HEK293 (cell line): ENCODE results near the gene USF1.

ENCODE experiments used
- CTCF ChIA-PET: fragments of 350-600 bp; formaldehyde crosslinking; extraction: SDS; loops from one replicate; lab custom pipeline; 2021; ENCODE audit warnings: antibody characterized with exemption; lab: Yijun Ruan, JAX
- POLR2A ChIA-PET: fragments of 300-600 bp; formaldehyde crosslinking; extraction: SDS; loops from one replicate; lab custom pipeline; 2020; ENCODE audit warnings: antibody characterized with exemption, inconsistent platforms; lab: Yijun Ruan, JAX
- H3K27ac ChIP-seq: fragments of 200-500 bp; sonication (Bioruptor generic); 2 replicates; pipeline ENCODE4 v1.5.1; 2014; ENCODE audit warnings: low read depth, low read length, control low read depth, inconsistent platforms; ENCODE audit errors: extremely low read depth
- H3K36me3 ChIP-seq, 2 experiments: fragments of 200-500 bp in 1 of 2; sonication (Bioruptor generic) in 1 of 2; 1 replicate in 1 of 2; 2 replicates in 1 of 2; pipeline ENCODE4 v1.5.1; 2014 to 2017; ENCODE audit warnings: inconsistent platforms in 2 of 2, low read length in 2 of 2; ENCODE audit not compliant: control insufficient read depth in 2 of 2, insufficient read depth in 1 of 2
- H3K4me1 ChIP-seq: fragments of 200-500 bp; sonication (Bioruptor generic); 2 replicates; pipeline ENCODE4 v1.5.1; 2014; ENCODE audit warnings: mild to moderate bottlenecking, low read length, inconsistent platforms; ENCODE audit not compliant: control insufficient read depth, insufficient read depth
- H3K4me3 ChIP-seq: 2 replicates; pipeline ENCODE4 v1.5.1; 2011; ENCODE audit warnings: low read depth, mild to moderate bottlenecking, control low read depth, low read length, moderate library complexity
- H3K9me3 ChIP-seq: fragments of 200-500 bp; sonication (Bioruptor generic); 2 replicates; pipeline ENCODE4 v1.5.1; 2014; ENCODE audit warnings: low read depth, low read length, inconsistent platforms; ENCODE audit not compliant: control insufficient read depth, insufficient read depth
- AEBP2 ChIP-seq: fragments of 450-650 bp; formaldehyde crosslinking; IDR thresholded peaks from 2 replicates; pipeline ENCODE4 v1.5.1; 2016; ENCODE audit warnings: missing biosample characterization, missing genetic modification characterization, borderline replicate concordance
- REPIN1 ChIP-seq: fragments of 450-650 bp; formaldehyde crosslinking; IDR thresholded peaks from 2 replicates; pipeline ENCODE4 v1.5.1; 2017; ENCODE audit warnings: missing biosample characterization, missing genetic modification characterization, low read depth
- SCRT2 ChIP-seq: fragments of 450-650 bp; formaldehyde crosslinking; IDR thresholded peaks from 2 replicates; pipeline ENCODE4 v1.5.1; 2016; ENCODE audit warnings: missing biosample characterization, missing genetic modification characterization
- ZBTB17 ChIP-seq: fragments of 450-650 bp; formaldehyde crosslinking; IDR thresholded peaks from 2 replicates; pipeline ENCODE4 v1.5.1; 2016; ENCODE audit warnings: missing biosample characterization, missing genetic modification characterization
- ZFP37 ChIP-seq: fragments of 450-650 bp; formaldehyde crosslinking; IDR thresholded peaks from 2 replicates; pipeline ENCODE4 v1.5.1; 2016; ENCODE audit warnings: missing biosample characterization, missing genetic modification characterization
- ZNF266 ChIP-seq: fragments of 450-650 bp; formaldehyde crosslinking; IDR thresholded peaks from 2 replicates; pipeline ENCODE4 v1.5.1; 2016; ENCODE audit warnings: missing biosample characterization, missing genetic modification characterization, low read depth
- ZNF274 ChIP-seq, 2 experiments: fragments of 200-500 bp in 1 of 2; fragments of 450-650 bp in 1 of 2; sonication (Bioruptor generic) in 1 of 2; formaldehyde crosslinking in 1 of 2; IDR thresholded peaks; 2 replicates each; pipeline versions ENCODE4 v1.5.1 to v1.6.1; 2014 to 2016; ENCODE audit warnings: borderline replicate concordance in 1 of 2, inconsistent platforms in 1 of 2, low read length in 1 of 2, missing biosample characterization in 1 of 2, missing genetic modification characterization in 1 of 2
- ZNF292 ChIP-seq: fragments of 450-650 bp; formaldehyde crosslinking; IDR thresholded peaks from 2 replicates; pipeline ENCODE4 v1.5.1; 2016; ENCODE audit warnings: low read depth, missing biosample characterization, missing genetic modification characterization, borderline replicate concordance
- ZNF341 ChIP-seq: fragments of 450-650 bp; formaldehyde crosslinking; IDR thresholded peaks from 2 replicates; pipeline ENCODE4; 2016; ENCODE audit warnings: low read depth, missing biosample characterization, missing genetic modification characterization
- ZNF433 ChIP-seq: fragments of 450-650 bp; formaldehyde crosslinking; IDR thresholded peaks from 2 replicates; pipeline ENCODE4 v1.5.1; 2016; ENCODE audit warnings: missing biosample characterization, missing genetic modification characterization, low read depth
- ZNF510 ChIP-seq: fragments of 450-650 bp; formaldehyde crosslinking; IDR thresholded peaks from 2 replicates; pipeline ENCODE4 v1.5.1; 2018; ENCODE audit warnings: mild to moderate bottlenecking, missing genetic modification characterization, missing biosample characterization; ENCODE audit not compliant: insufficient replicate concordance
- ZNF514 ChIP-seq: fragments of 450-650 bp; formaldehyde crosslinking; IDR thresholded peaks from 2 replicates; pipeline ENCODE4 v1.5.1; 2016; ENCODE audit warnings: missing biosample characterization, missing genetic modification characterization
- ZNF549 ChIP-seq: fragments of 450-650 bp; IDR thresholded peaks from 2 replicates; pipeline ENCODE4 v1.5.1; 2018; ENCODE audit warnings: missing biosample characterization, missing genetic modification characterization, mild to moderate bottlenecking, inconsistent platforms, moderate library complexity
- ZNF555 ChIP-seq: fragments of 450-650 bp; formaldehyde crosslinking; conservative IDR thresholded peaks from 2 replicates; pipeline ENCODE4 v1.5.1; 2017; ENCODE audit warnings: missing biosample characterization, mild to moderate bottlenecking, missing genetic modification characterization, inconsistent platforms
- ZNF561 ChIP-seq: fragments of 450-650 bp; IDR thresholded peaks from 2 replicates; pipeline ENCODE4 v1.5.1; 2018; ENCODE audit warnings: missing biosample characterization, missing genetic modification characterization, borderline replicate concordance
- ZXDB ChIP-seq: fragments of 450-650 bp; formaldehyde crosslinking; IDR thresholded peaks from 2 replicates; pipeline ENCODE4 v1.5.1; 2016; ENCODE audit warnings: missing biosample characterization, missing genetic modification characterization
- TF ChIP-seq, protein P1 (sequence below): fragments of 450-650 bp; formaldehyde crosslinking; IDR thresholded peaks from 2 replicates; pipeline ENCODE4 v1.5.1; 2016; ENCODE audit warnings: missing biosample characterization, missing genetic modification characterization
- TF ChIP-seq, protein P2 (sequence below): fragments of 450-650 bp; formaldehyde crosslinking; IDR thresholded peaks from 2 replicates; pipeline ENCODE4 v1.5.1; 2016; ENCODE audit warnings: missing biosample characterization, missing genetic modification characterization

USF1 gene

GRCh38 chr1:161007369-161007768 lies 38.4 kb downstream of the USF1 start (continued):
- TF ChIP-seq, protein P1, sequence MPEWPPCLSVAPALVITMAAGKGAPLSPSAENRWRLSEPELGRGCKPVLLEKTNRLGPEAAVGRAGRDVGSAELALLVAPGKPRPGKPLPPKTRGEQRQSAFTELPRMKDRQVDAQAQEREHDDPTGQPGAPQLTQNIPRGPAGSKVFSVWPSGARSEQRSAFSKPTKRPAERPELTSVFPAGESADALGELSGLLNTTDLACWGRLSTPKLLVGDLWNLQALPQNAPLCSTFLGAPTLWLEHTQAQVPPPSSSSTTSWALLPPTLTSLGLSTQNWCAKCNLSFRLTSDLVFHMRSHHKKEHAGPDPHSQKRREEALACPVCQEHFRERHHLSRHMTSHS (tag by site-specific recombination), result no peak

DNA sequence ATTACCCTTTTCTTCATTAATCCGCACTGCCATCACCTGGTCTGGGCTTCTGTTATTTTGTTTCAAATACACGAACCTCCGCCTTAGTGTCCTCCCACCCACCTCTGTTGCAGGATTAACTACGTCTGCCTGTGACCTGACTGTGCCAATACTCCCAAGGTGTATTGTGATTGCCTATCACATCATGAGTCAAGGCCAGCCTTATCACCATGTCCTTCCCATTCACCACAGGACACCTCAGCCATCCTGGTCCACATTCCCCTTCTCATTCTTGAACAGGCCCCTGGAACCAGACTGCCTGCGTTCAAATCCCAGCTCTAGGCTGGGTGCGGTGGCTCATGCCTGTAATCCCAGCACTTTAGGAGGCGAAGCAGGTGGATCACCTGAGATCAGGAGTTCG lies 39.2 kb downstream of the USF1 start:
- ChIA-PET POLR2A (no interaction called here), CTCF (interaction anchor here (0.6 to 0.7 kb wide), 5 partner anchors 9 to 1059 kb away, joined by 3 to 4 read pairs (median 4); no protein-coding TSS in a partner anchor)
- Histone ChIP-seq H3K4me3 (no peak overlapping the region), H3K9me3 (no peaks in the 10 kb centered on the region), H3K27ac (no peak overlapping the region), H3K36me3 (peaks cover 0 to 1% of the 10 kb centered on the region in 2 experiments; a peak in 1 of 3 replicates), H3K4me1 (peaks cover 3% of the 10 kb centered on the region)
- TF ChIP-seq, protein P1 (tag by site-specific recombination), result no peak
- TF ChIP-seq ZNF555 (tag by site-specific recombination), result no peak

- Histone ChIP-seq H3K36me3 (peaks cover 5 to 48% of the 10 kb centered on the region in 2 experiments), H3K27ac (0 out of 2 replicates have a peak overlapping the region, but pooled peaks have one; percentile 28), H3K9me3 (no peaks in the 10 kb centered on the region), H3K4me1 (peaks cover 5% of the 10 kb centered on the region), H3K4me3 (no peak overlapping the region)
- CTCF ChIA-PET, result interaction anchor here (0.7 to 1.2 kb wide), 2 partner anchors 14 to 97 kb away, joined by 3 read pairs; partner anchors contain the start of gene KLHDC9
- TF ChIP-seq REPIN1 (tag by site-specific recombination), result 0 out of 2 replicates have a peak, but pooled peaks have one; percentile 22
- no peak for TF ChIP-seq ZFP37
- TF ChIP-seq ZBTB17 (tag by site-specific recombination), result peak; percentile 60
- peak; percentile 76 for TF ChIP-seq SCRT2 (tag by site-specific recombination)
- POLR2A ChIA-PET, result no interaction called here
Measured at GRCh38 chr1:161001525-161001924, 44.3 kb downstream of the USF1 start.

- CTCF ChIA-PET, result interaction anchor here (0.7 to 1.2 kb wide), 3 partner anchors 13 to 97 kb away, joined by 3 read pairs; partner anchors contain the start of gene KLHDC9
- no peak overlapping the region for H3K27ac ChIP-seq
Measured at GRCh38 chr1:161000736-161001480, 44.9 kb downstream of the USF1 start.

GRCh38 chr1:160999376-160999775 lies 46.4 kb downstream of the USF1 start:
- no peaks in the 10 kb centered on the region for H3K9me3 ChIP-seq
- no peak overlapping the region for H3K27ac ChIP-seq
- TF ChIP-seq ZNF433, result no peak
- no peak for TF ChIP-seq ZNF561 (tag by site-specific recombination)
- TF ChIP-seq ZNF510 (tag by site-specific recombination), result no peak
- TF ChIP-seq ZNF341 (tag by site-specific recombination), result no peak
- TF ChIP-seq ZNF549, result no peak
- no peak for TF ChIP-seq AEBP2 (tag by site-specific recombination)
- H3K4me3 ChIP-seq, result no peak overlapping the region
- CTCF ChIA-PET, result interaction anchor here (0.6 kb wide), 1 partner anchor 159 kb away, joined by 9 read pairs; no protein-coding TSS in a partner anchor
- POLR2A ChIA-PET, result no interaction called here
- H3K36me3 ChIP-seq, result peaks cover 5 to 48% of the 10 kb centered on the region in 2 experiments
- peaks cover 5% of the 10 kb centered on the region for H3K4me1 ChIP-seq

More at GRCh38 chr1:161000736-161001480, 44.9 kb downstream of the USF1 start:
- H3K4me3 ChIP-seq, result no peak overlapping the region
- H3K9me3 ChIP-seq, result no peaks in the 10 kb centered on the region
- TF ChIP-seq ZNF514 (no peak), ZNF292 (tag by site-specific recombination) (no peak), ZXDB (no peak), ZNF266 (tag by site-specific recombination) (no peak), ZNF274 (IDR thresholded peaks at IDR 0.05; ENCODE audit: low read length) (no peak), ZNF274 (tag by site-specific recombination; IDR thresholded peaks at IDR 0.05; ENCODE audit: borderline replicate concordance) (no peak)
- TF ChIP-seq, protein P2, sequence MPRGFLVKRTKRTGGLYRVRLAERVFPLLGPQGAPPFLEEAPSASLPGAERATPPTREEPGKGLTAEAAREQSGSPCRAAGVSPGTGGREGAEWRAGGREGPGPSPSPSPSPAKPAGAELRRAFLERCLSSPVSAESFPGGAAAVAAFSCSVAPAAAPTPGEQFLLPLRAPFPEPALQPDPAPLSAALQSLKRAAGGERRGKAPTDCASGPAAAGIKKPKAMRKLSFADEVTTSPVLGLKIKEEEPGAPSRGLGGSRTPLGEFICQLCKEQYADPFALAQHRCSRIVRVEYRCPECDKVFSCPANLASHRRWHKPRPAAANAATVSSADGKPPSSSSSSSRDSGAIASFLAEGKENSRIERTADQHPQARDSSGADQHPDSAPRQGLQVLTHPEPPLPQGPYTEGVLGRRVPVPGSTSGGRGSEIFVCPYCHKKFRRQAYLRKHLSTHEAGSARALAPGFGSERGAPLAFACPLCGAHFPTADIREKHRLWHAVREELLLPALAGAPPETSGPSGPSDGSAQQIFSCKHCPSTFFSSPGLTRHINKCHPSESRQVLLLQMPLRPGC (tag by site-specific recombination), result no peak
- POLR2A ChIA-PET, result no interaction called here
- H3K4me1 ChIP-seq, result peaks cover 5% of the 10 kb centered on the region
- peaks cover 5 to 48% of the 10 kb centered on the region in 2 experiments for H3K36me3 ChIP-seq
